HepG2 (cell line): ENCODE results near the gene PPP1R14D. TPM values are rescaled to one million over a fixed set of nuclear protein-coding genes. Genes with fewer than 3 reads are reported as not detected.

Experiments used
- ATAC-seq: fragments of 200-7000 bp; cut with Tn5 transposase; 3 replicates; pipeline ENCODE4 v1.9.1; 2020; ENCODE audit warnings: mild to moderate bottlenecking, moderate library complexity
- BruUV-seq: library from RNA; stranded (reverse); fragments of 400-500 nt; replicated peaks from 2 replicates; lab custom pipeline; 2021; lab: Mats Ljungman, UMichigan
- CTCF ChIA-PET: fragments of 300-600 bp; formaldehyde crosslinking; extraction: SDS; loops from one replicate; lab custom pipeline; 2021; ENCODE audit warnings: low total read pairs, inconsistent platforms, low intra/inter-chr PET ratio; lab: Yijun Ruan, JAX
- POLR2A ChIA-PET: fragments of 350-600 bp; sonication (Branson Sonifier 250); formaldehyde crosslinking; loops from one replicate; lab custom pipeline; 2020; ENCODE audit warnings: antibody characterized with exemption, inconsistent platforms; lab: Yijun Ruan, JAX
- DNase-seq: peaks from one replicate; pipeline ENCODE4 v3.0.0-alpha.2; 2015; ENCODE audit warnings: low spot score
- FAIRE-seq: peaks from 3 replicates; lab custom pipeline; 2011; peaks lifted over from hg19 to GRCh38; lab: Jason Lieb, UNC
- H2AFZ ChIP-seq: one replicate; pipeline ENCODE4 v1.6.1; 2011; ENCODE audit warnings: low read length, inconsistent platforms
- H3K27ac ChIP-seq: fragments of 300-600 bp; 3 replicates; pipeline ENCODE4 v1.8.0; 2011; ENCODE audit warnings: mixed run types, mild to moderate bottlenecking, mixed read lengths, low read length, inconsistent platforms; ENCODE audit not compliant: insufficient read depth; ENCODE audit errors: extremely low read length
- H3K27me3 ChIP-seq, 2 experiments: fragments of 200-600 bp in 1 of 2; 2 replicates in 1 of 2; 3 replicates in 1 of 2; pipeline versions ENCODE4 v1.6.0 to v1.8.0; 2011; ENCODE audit warnings: low read length in 2 of 2, mild to moderate bottlenecking in 2 of 2, moderate library complexity in 2 of 2, inconsistent platforms in 1 of 2; ENCODE audit not compliant: insufficient read depth in 2 of 2, control insufficient read depth in 1 of 2
- H3K36me3 ChIP-seq, 2 experiments: fragments of 200-600 bp in 1 of 2; replicated peaks in 1 of 2; 2 replicates in 1 of 2; 3 replicates in 1 of 2; pipeline versions ENCODE4 v1.5.1 to v1.8.0; 2011; ENCODE audit warnings: low read length in 2 of 2, inconsistent platforms in 1 of 2; ENCODE audit not compliant: insufficient read depth in 2 of 2, control insufficient read depth in 1 of 2
- H3K4me1 ChIP-seq: 2 replicates; pipeline ENCODE4 v1.5.1; 2012; ENCODE audit warnings: low read length, inconsistent platforms; ENCODE audit not compliant: insufficient read depth
- H3K4me2 ChIP-seq: 2 replicates; pipeline ENCODE4 v1.6.0; 2011; ENCODE audit warnings: low read depth, low read length, inconsistent platforms
- H3K4me3 ChIP-seq, 3 experiments: fragments of 200-600 bp in 1 of 3; sonication (generic), shearing (Covaris generic) in 1 of 3; replicated peaks in 1 of 3; 2 replicates each; pipeline ENCODE4 v1.5.1; 2011 to 2016; ENCODE audit warnings: low read length in 3 of 3, inconsistent platforms in 2 of 3, low read depth in 2 of 3, mild to moderate bottlenecking in 2 of 3, control low read depth in 1 of 3, mixed read lengths in 1 of 3; ENCODE audit not compliant: insufficient read depth in 1 of 3
- H3K79me2 ChIP-seq: one replicate; pipeline ENCODE4 v1.6.1; 2011; ENCODE audit warnings: low read length, inconsistent platforms; ENCODE audit not compliant: insufficient read depth
- H3K9ac ChIP-seq: 2 replicates; pipeline ENCODE4 v1.6.0; 2011; ENCODE audit warnings: mild to moderate bottlenecking, low read depth, low read length, inconsistent platforms; ENCODE audit not compliant: insufficient read depth
- H3K9me3 ChIP-seq: 2 replicates; pipeline ENCODE4 v1.5.1; 2012; ENCODE audit warnings: mild to moderate bottlenecking, low read length
- H4K20me1 ChIP-seq: 2 replicates; pipeline ENCODE4 v1.6.0; 2011; ENCODE audit warnings: inconsistent platforms, mild to moderate bottlenecking, low read length, moderate library complexity; ENCODE audit not compliant: insufficient read depth
- ATF1 ChIP-seq: IDR thresholded peaks from 2 replicates; pipeline ENCODE4 v1.6.1; 2016; ENCODE audit warnings: mild to moderate bottlenecking, control low read depth
- CSRNP1 ChIP-seq: sonication (generic); formaldehyde crosslinking; IDR thresholded peaks from 2 replicates; pipeline ENCODE4 v1.8.1; 2023; ENCODE audit warnings: mild to moderate bottlenecking, missing genetic modification reagents
- CTCF ChIP-seq: sonication (generic); formaldehyde crosslinking; IDR thresholded peaks from 2 replicates; pipeline ENCODE4 v1.5.0; 2020; ENCODE audit warnings: mild to moderate bottlenecking, missing genetic modification reagents, moderate library complexity
- NFE2L1 ChIP-seq: sonication (generic); formaldehyde crosslinking; IDR thresholded peaks from 2 replicates; pipeline ENCODE4 v1.4.0; 2020; ENCODE audit warnings: missing genetic modification reagents, mild to moderate bottlenecking, borderline replicate concordance
- WGBS: methylation state at CpG from one replicate; pipeline ENCODE4 v1.1.6; 2017; ENCODE audit warnings: low lambda C conversion rate; 5-methylcytosine and 5-hydroxymethylcytosine counted together
- in situ Hi-C: cut with HindIII; loops from 2 replicates; pipeline ENCODE4 v1.10.0; 2017; ENCODE audit warnings: low pct_unique_long_range_greater_than_20kb; ENCODE audit not compliant: extremely low pct_ligation_motif_present
- intact Hi-C: fragments of 100-400 bp; cut with micrococcal nuclease; formaldehyde crosslinking; loops from one replicate; pipeline ENCODE4 v1.10.0; 2022; ENCODE audit not compliant: unreplicated experiment
- polyA plus RNA-seq, 8 experiments: library from polyadenylated mRNA; depleted of rRNA in 3 of 8; stranded (reverse) in 7 of 8; unstranded in 1 of 8; fragments of >200 nt; fragmentation: Illumina TruSeq in 4 of 8; extraction: Trizol in 4 of 8; gene quantifications; 2 replicates each; pipeline versions ENCODE4 v1.2.1 to v1.2.3, GENCODE V29; 2011 to 2016; ENCODE audit warnings: low read depth in 4 of 8, missing spikeins in 1 of 8, mixed read lengths in 1 of 8; ENCODE audit not compliant: insufficient read depth in 1 of 8
- total RNA-seq, 5 experiments: library from RNA; depleted of rRNA; stranded (reverse); fragments of >200 nt; fragmentation: Illumina TruSeq; extraction: Trizol; gene quantifications; 2 replicates each; pipeline ENCODE4 v1.2.3, GENCODE V29; 2016; ENCODE audit warnings: low read depth in 1 of 5

The PPP1R14D gene
- total and polyA plus RNA-seq, 2 of the 13 experiments (the other 11 are each of a cell fraction or from before 2014, with no cell fraction given): 0.53 to 0.55 TPM

GRCh38 chr15:40799523-40799922, 29.0 kb downstream of the PPP1R14D start (continued):
- TF ChIP-seq CSRNP1 (CRISPR knock-in tag): no peak
- TF ChIP-seq, all 625 proteins: peak for 0

GRCh38 chr15:40796512-40796911, 32.0 kb downstream of the PPP1R14D start:
- H3K27ac ChIP-seq: peak overlapping the region; percentile 29
- H4K20me1 ChIP-seq: no peaks in the 10 kb centered on the region
- no peak overlapping the region for H3K4me2 ChIP-seq
- intact Hi-C loops: no loop called here
- TF ChIP-seq CTCF (CRISPR knock-in tag): no peak
- TF ChIP-seq NFE2L1 (CRISPR knock-in tag): no peak
- TF ChIP-seq ATF1: no peak
- DNase-seq (no peak), ATAC-seq (no peak), FAIRE-seq (no peak)
- ChIA-PET CTCF (no interaction called here), POLR2A (interaction anchor here (1.1 to 1.3 kb wide), 2 partner anchors 11 to 33 kb away, joined by 3 read pairs; partner anchors contain the start of genes DNAJC17, GCHFR and ZFYVE19)
- no peak overlapping the region for H3K4me3 ChIP-seq
- peaks cover 17% of the 10 kb centered on the region for H3K79me2 ChIP-seq
- peaks cover 49% of the 10 kb centered on the region for H3K4me1 ChIP-seq
- no peak overlapping the region for H2AFZ ChIP-seq
- no peaks in the 10 kb centered on the region for H3K9me3 ChIP-seq
- H3K36me3 ChIP-seq: peaks cover 0 to 4% of the 10 kb centered on the region in 2 experiments; a peak in 1 of 5 replicates
- in situ Hi-C loops: no loop called here
- no peak overlapping the region for H3K9ac ChIP-seq
- H3K27me3 ChIP-seq: no peaks in the 10 kb centered on the region
- BruUV-seq: no TSS peak
- WGBS: 92% methylated on average over 5 of the region's 5 CpGs
